ENCODE measurements around the gene GALNT2.

Gene GALNT2

DNA sequence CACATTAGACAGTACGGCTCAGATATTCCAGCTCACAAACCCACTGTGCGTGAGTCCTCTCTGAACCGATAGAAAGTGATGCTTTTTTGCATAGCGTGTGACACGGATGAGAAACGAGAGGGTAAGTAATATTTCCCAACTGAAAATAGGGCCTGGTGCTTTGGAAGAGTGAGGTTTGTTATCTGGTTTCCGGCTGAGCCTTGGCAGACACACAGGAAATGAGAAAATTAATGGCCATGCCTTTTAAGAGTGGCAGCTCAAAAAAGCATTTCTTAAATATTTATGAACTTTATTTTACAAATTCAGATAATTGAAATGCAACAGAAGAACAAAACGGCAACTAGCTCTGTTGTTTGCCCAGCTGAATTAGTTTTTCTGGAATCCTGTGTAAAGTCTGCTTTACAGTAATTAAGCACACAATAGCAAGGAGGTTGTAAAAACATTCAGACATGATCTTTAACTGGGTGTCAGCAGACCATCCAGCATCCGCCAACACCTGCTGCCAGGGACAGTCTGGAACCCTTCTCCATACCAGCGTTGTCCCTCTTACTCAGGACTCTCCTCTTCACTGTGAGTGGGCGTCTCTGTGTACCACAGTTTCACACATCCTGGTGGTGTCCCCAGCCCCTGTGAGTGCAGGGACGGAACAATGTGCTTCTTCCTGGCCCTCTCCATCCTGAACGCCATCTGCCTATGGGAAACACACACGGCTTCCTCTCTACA is 203.7 kb downstream of the GALNT2 start:
- no peak overlapping the region for H2AFZ ChIP-seq (ENCODE audit: low read length, unreplicated experiment)
- peak overlapping the region; percentile 60 for H3K27ac ChIP-seq (ENCODE audit: low read depth, low read length)
- H3K4me3 ChIP-seq (ENCODE audit: low read depth, low read length), result no peak overlapping the region
- H3K36me3 ChIP-seq (ENCODE audit: insufficient read depth, low read length), result peaks cover 8% of the 10 kb centered on the region; the same call in 1 of the 2 replicates
- no peaks in the 10 kb centered on the region for H3K79me2 ChIP-seq (ENCODE audit: control insufficient read depth, insufficient read depth, low read length, unreplicated experiment)
- peaks cover 5% of the 10 kb centered on the region for H3K4me1 ChIP-seq (ENCODE audit: control insufficient read depth, insufficient read depth, low read length, unreplicated experiment)
- no peaks in the 10 kb centered on the region for H3K27me3 ChIP-seq (ENCODE audit: insufficient read depth, low read length)

DNA sequence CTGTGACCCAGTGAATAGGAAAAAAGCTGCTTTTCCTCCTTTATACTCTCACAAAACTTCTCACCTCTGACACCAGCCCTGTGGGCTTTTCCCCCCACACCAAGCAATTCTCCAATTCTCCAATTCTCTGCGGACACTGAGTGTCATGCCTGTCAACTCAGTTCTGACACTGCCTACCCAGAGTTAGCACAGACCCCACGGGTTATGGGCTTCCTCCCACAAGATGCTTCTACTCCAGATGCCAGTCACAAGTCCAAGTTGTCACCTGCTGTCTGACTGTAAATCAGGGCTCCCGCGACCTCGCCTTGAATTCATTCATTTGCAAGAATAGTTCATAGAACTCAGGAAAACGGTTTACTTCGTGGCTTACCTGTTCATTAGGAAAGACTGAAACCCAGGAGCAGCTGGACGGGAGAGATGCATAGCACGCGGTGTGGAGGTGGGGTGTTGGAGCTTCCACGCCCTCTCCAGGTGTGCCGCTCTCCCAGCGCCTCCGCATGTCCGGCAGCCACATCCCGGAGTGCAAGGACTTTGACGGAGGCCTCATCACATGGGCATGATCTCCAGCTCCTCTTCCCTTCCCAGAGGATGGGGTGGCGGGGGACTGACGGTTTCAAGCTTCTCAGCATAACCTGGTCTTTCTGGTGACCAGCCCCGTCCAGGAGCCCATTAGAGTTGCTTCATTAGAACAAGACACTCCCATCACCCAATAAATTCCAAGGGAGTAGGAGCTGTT is 204.4 kb downstream of the GALNT2 start:
- Histone ChIP-seq H3K4me3 (ENCODE audit: low read depth, low read length) (no peak overlapping the region), H3K79me2 (ENCODE audit: control insufficient read depth, insufficient read depth, low read length, unreplicated experiment) (no peaks in the 10 kb centered on the region), H3K36me3 (ENCODE audit: insufficient read depth, low read length) (peaks cover 11% of the 10 kb centered on the region), H2AFZ (ENCODE audit: low read length, unreplicated experiment) (no peak overlapping the region), H3K27ac (ENCODE audit: low read depth, low read length) (no peak overlapping the region), H3K27me3 (ENCODE audit: insufficient read depth, low read length) (no peaks in the 10 kb centered on the region), H3K4me1 (ENCODE audit: control insufficient read depth, insufficient read depth, low read length, unreplicated experiment) (peaks cover 5% of the 10 kb centered on the region)

DNA sequence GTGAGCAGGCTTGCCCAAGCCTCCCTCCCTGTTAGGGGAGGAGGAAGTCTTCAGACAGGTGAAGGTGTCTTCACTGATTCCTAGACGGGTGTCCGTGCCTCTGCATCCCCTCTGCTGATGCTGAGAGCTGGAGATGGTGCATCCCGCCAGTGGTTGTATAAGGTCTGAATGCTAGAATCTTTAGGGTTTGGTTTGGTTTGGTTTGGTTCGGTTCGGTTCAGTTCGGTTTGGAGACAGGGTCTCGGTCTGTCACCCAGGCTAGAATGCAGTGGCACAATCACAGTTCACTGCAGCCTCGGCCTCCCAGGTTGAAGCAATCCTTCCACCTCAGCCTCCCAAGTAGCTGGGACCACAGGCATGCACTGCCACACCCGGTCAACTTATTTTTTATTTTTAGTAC is 205.5 kb downstream of the GALNT2 start:
- H3K79me2 ChIP-seq (ENCODE audit: control insufficient read depth, insufficient read depth, low read length, unreplicated experiment), result no peaks in the 10 kb centered on the region

DNA sequence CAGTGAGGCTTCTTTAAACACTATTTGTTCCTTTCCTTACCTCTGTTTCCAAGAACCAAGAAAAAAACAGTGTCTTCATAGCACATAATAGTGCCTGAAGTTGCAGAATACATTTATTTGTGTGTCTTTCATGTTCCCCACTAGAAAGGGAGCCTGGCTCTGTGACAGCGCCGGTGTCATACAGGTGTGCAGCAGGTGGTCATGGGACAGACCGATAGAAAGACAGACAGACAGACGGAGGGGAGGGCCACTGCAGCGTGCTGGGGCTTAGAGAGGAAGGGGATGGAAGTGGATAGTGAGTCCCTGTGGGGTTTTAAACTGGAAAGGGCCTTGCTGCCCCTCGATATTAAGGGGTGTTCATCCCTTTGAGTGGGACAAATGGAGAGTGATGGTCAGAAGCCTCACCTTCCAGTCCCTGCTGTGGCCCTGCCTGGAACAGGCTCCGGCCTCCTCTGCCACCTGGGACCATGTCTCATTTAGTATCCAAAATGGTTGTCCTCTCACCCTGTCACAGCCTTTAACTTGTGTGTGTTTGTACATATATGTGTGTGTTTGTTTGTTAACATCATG is 206.2 kb downstream of the GALNT2 start:
- peaks cover 11% of the 10 kb centered on the region for H3K36me3 ChIP-seq (ENCODE audit: insufficient read depth, low read length)
- no peaks in the 10 kb centered on the region for H3K27me3 ChIP-seq (ENCODE audit: insufficient read depth, low read length)
- H3K79me2 ChIP-seq (ENCODE audit: control insufficient read depth, insufficient read depth, low read length, unreplicated experiment), result no peaks in the 10 kb centered on the region
- no peak overlapping the region for H3K4me3 ChIP-seq (ENCODE audit: low read depth, low read length)
- H3K27ac ChIP-seq (ENCODE audit: low read depth, low read length), result no peak overlapping the region
- H2AFZ ChIP-seq (ENCODE audit: low read length, unreplicated experiment), result no peak overlapping the region
- H3K4me1 ChIP-seq (ENCODE audit: control insufficient read depth, insufficient read depth, low read length, unreplicated experiment), result peaks cover 5% of the 10 kb centered on the region

More for the DNA sequence above, 205.5 kb downstream of the GALNT2 start:
- Histone ChIP-seq H3K36me3 (ENCODE audit: insufficient read depth, low read length) (peaks cover 11% of the 10 kb centered on the region), H3K27me3 (ENCODE audit: insufficient read depth, low read length) (no peaks in the 10 kb centered on the region), H3K4me3 (ENCODE audit: low read depth, low read length) (no peak overlapping the region), H3K27ac (ENCODE audit: low read depth, low read length) (no peak overlapping the region), H3K4me1 (ENCODE audit: control insufficient read depth, insufficient read depth, low read length, unreplicated experiment) (peaks cover 5% of the 10 kb centered on the region), H2AFZ (ENCODE audit: low read length, unreplicated experiment) (no peak overlapping the region)

DNA sequence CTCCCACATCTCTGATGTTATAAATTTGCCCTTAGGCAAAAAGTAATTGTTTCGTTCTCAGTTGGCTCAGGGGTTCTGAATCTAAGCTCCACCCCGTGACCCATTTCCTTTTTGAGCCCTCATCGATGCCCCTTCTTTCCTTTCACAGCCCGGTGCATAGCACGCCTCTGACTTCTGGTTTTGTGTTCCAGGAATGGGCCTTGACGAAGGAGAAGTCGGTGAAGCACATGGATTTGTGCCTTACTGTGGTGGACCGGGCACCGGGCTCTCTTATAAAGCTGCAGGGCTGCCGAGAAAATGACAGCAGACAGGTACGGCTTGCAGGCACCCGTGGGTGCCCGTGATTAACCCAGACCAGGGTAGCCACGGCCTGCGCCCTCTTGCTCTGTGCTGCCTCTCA is 207.2 kb downstream of the GALNT2 start:
- Histone ChIP-seq H3K36me3 (ENCODE audit: insufficient read depth, low read length) (peaks cover 11% of the 10 kb centered on the region), H3K4me1 (ENCODE audit: control insufficient read depth, insufficient read depth, low read length, unreplicated experiment) (peaks cover 5% of the 10 kb centered on the region)

DNA sequence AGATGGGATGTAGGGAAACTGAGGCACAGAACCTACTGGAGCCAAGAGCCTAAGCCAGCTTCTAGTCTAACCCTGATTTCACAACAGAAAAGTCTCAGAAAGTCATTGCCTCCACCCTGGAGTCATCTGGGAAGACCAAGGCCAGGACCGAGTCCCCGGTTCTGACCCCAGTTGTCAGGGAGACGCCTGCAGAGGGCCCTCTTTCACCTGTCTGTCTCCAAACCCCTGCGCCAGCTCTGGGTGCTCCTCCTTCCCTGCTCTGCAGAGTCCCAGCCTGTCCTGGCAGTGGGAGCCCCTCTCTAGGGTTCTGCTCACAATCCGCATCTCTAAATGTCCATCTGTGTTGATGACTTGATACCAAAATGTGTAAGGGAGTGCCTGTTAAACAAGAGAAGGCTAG is 209.4 kb downstream of the GALNT2 start:
- H2AFZ ChIP-seq (ENCODE audit: low read length, unreplicated experiment), result no peak overlapping the region
- H3K4me3 ChIP-seq (ENCODE audit: low read depth, low read length), result no peak overlapping the region
- H3K4me1 ChIP-seq (ENCODE audit: control insufficient read depth, insufficient read depth, low read length, unreplicated experiment), result no peaks in the 10 kb centered on the region
- peaks cover 11% of the 10 kb centered on the region for H3K36me3 ChIP-seq (ENCODE audit: insufficient read depth, low read length)
- no peaks in the 10 kb centered on the region for H3K27me3 ChIP-seq (ENCODE audit: insufficient read depth, low read length)
- H3K79me2 ChIP-seq (ENCODE audit: control insufficient read depth, insufficient read depth, low read length, unreplicated experiment), result no peaks in the 10 kb centered on the region
- no peak overlapping the region for H3K27ac ChIP-seq (ENCODE audit: low read depth, low read length)

More for the DNA sequence above, 207.2 kb downstream of the GALNT2 start:
- no peaks in the 10 kb centered on the region for H3K79me2 ChIP-seq (ENCODE audit: control insufficient read depth, insufficient read depth, low read length, unreplicated experiment)
- H3K27ac ChIP-seq (ENCODE audit: low read depth, low read length), result no peak overlapping the region
- H3K4me3 ChIP-seq (ENCODE audit: low read depth, low read length), result no peak overlapping the region
- no peak overlapping the region for H2AFZ ChIP-seq (ENCODE audit: low read length, unreplicated experiment)
- H3K27me3 ChIP-seq (ENCODE audit: insufficient read depth, low read length), result no peaks in the 10 kb centered on the region

DNA sequence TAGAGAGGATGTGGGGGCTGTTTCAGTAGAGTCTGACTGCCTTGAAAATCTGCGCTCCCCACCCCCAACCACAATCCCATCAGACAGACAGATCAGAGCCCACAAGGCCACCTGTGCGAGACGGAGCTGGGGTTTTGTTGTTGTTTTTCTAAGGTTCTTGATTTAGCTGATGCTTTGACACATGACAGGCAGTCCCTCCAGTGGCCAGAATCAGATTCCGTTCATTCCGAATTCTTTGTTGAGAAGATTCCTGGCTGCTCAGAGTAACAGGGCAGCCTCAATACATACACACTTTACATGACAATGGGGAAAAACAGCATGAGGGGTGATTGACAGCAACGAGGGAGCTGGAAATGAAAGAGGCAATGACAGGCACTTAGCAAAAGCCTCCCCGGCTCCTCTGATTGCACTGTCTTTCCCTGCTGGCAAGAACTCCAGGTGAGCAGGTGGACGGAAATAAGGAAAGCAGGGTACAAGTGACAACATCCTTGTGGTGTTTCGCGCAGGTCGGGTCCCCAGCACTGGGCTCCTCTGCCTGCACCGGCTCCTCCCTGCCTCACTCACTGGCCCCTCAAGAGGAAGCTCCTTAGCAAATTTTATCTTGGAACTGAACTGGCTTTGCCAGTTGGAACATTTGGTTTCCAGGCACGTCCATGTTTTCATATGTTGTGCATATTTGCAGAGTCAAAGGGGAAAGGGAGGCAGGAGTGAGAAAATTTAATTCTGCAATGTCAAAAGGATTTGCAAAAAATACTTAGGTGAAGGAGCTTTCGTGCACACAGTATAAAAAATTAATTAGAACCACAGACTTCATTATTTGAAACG is 210.4 kb downstream of the GALNT2 start:
- no peak overlapping the region for H3K27ac ChIP-seq (ENCODE audit: low read depth, low read length)
- H3K36me3 ChIP-seq (ENCODE audit: insufficient read depth, low read length), result peaks cover 11% of the 10 kb centered on the region
- H3K4me1 ChIP-seq (ENCODE audit: control insufficient read depth, insufficient read depth, low read length, unreplicated experiment), result no peaks in the 10 kb centered on the region
- no peaks in the 10 kb centered on the region for H3K79me2 ChIP-seq (ENCODE audit: control insufficient read depth, insufficient read depth, low read length, unreplicated experiment)
- no peaks in the 10 kb centered on the region for H3K27me3 ChIP-seq (ENCODE audit: insufficient read depth, low read length)
- H2AFZ ChIP-seq (ENCODE audit: low read length, unreplicated experiment), result no peak overlapping the region
- no peak overlapping the region for H3K4me3 ChIP-seq (ENCODE audit: low read depth, low read length)

DNA sequence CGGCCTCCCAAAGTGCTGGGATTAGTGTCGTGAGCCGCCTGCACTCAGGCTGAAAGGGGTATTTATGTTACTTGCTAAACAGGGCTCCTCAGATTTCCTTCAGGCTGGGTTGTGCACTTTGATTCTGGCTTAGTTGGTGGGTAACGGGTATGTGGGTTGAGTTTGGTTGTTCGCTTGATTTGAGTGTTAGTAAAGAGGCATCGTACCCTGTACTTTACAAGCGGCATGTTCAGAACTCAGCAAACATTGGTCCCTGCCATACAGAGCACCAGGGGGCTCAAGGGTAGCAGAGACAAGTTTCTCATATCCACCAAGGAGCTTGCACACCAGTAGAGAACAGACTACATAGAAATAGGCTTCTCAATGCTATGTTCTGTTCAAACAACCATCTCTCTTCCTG is 211.3 kb downstream of the GALNT2 start:
- Histone ChIP-seq H3K36me3 (ENCODE audit: insufficient read depth, low read length) (peaks cover 11% of the 10 kb centered on the region), H3K27me3 (ENCODE audit: insufficient read depth, low read length) (no peaks in the 10 kb centered on the region), H3K4me3 (ENCODE audit: low read depth, low read length) (no peak overlapping the region), H3K4me1 (ENCODE audit: control insufficient read depth, insufficient read depth, low read length, unreplicated experiment) (no peaks in the 10 kb centered on the region), H3K27ac (ENCODE audit: low read depth, low read length) (no peak overlapping the region), H2AFZ (ENCODE audit: low read length, unreplicated experiment) (no peak overlapping the region), H3K79me2 (ENCODE audit: control insufficient read depth, insufficient read depth, low read length, unreplicated experiment) (no peaks in the 10 kb centered on the region)

DNA sequence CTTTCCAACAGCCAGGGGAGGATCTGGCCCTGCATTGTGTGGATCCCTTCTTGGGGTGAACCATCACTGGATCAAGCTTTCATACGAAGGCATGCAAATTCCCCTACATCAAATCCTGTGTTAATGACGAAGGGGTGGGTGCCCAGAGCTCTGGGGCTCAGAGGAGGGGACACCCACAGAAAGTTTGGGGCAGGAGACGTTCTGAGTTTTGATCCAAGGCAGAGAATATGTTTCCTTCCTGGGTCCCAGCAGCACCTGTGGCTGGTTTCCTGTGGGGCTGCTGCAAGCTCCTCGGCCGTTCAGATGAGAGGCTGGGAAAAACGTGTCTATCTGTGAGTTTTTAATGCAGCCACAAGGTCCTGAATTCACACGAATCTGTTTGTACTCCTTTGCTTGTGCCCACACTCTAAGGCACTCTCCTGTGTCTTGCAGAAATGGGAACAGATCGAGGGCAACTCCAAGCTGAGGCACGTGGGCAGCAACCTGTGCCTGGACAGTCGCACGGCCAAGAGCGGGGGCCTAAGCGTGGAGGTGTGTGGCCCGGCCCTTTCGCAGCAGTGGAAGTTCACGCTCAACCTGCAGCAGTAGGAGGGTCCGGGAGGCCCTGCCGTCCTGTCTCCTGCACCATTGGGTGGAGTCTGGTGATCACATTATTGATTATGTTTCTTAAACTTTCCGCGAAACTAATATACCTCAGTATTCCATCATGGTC is 212.0 kb downstream of the GALNT2 start:
- H3K27ac ChIP-seq (ENCODE audit: low read depth, low read length), result no peak overlapping the region
- no peaks in the 10 kb centered on the region for H3K27me3 ChIP-seq (ENCODE audit: insufficient read depth, low read length)
- no peak overlapping the region for H3K4me3 ChIP-seq (ENCODE audit: low read depth, low read length)
- H3K79me2 ChIP-seq (ENCODE audit: control insufficient read depth, insufficient read depth, low read length, unreplicated experiment), result no peaks in the 10 kb centered on the region
- H3K4me1 ChIP-seq (ENCODE audit: control insufficient read depth, insufficient read depth, low read length, unreplicated experiment), result no peaks in the 10 kb centered on the region
- H2AFZ ChIP-seq (ENCODE audit: low read length, unreplicated experiment), result no peak overlapping the region
- H3K36me3 ChIP-seq (ENCODE audit: insufficient read depth, low read length), result peaks cover 11% of the 10 kb centered on the region

DNA sequence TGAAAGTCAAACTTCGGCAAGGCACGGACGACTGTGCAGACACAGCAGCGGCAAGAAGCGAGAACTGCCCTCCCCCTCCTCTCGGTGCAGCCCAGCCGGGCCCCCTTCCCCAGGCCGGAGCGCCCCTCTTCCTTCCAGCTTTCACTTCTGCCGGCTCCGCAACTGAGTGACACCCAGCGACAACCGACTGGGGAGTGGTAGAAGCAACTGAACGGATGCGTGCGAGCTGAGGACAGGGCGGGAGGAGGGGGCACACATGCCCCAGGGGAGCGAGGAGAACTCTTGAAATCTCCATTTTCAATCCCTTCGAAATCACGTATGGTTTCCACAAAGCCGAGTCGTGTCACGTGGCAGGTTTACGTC is 212.5 kb downstream of the GALNT2 start:
- no peak overlapping the region for H3K4me3 ChIP-seq (ENCODE audit: low read depth, low read length)
- H3K79me2 ChIP-seq (ENCODE audit: control insufficient read depth, insufficient read depth, low read length, unreplicated experiment), result no peaks in the 10 kb centered on the region
- peaks cover 11% of the 10 kb centered on the region for H3K36me3 ChIP-seq (ENCODE audit: insufficient read depth, low read length)
- no peaks in the 10 kb centered on the region for H3K27me3 ChIP-seq (ENCODE audit: insufficient read depth, low read length)
- no peak overlapping the region for H3K27ac ChIP-seq (ENCODE audit: low read depth, low read length)
- no peak overlapping the region for H2AFZ ChIP-seq (ENCODE audit: low read length, unreplicated experiment)
- no peaks in the 10 kb centered on the region for H3K4me1 ChIP-seq (ENCODE audit: control insufficient read depth, insufficient read depth, low read length, unreplicated experiment)
